ENCODE data around the gene LYPD8.

LYPD8 gene

DNA sequence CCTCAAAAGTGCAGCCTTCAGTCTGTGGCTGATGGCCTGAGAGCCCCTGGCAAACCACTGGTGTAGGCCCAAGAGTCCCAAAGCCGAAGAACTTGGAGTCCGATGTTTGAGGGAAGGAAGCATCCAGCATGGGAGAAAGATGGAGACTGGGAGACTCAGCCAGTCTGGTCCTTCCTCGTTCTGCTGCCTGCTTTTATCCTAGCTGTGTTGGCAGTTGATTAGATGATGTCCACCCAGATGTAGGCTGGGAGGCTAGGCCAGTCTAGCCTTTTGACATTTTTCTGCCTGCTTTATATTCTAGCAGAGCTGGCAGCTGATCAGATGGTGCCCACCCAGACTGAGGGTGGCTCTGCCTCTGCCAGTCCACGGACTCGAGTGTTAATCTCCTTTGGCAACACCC lies 1.1 kb upstream of the LYPD8 start:
- no peak for DNase-seq

DNA sequence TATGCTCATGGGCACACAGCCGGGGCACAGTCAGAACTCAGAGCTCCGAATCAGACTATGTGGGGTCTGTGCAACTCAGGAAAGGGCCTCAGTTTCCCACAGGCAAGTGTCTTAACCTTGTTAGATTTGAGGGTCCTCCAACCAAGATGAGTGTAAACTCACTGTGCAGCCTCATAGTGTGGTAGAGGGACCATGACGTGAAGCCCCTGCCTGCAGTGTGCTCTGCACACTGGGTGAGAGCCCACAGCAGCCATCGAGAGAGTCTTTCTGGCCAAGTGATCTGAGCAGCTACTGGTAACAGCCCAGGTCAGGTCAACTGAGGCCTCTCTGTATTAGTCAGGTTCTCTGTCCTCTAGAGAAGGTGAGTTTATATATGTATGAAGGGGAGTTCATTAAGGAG lies 592 bp upstream of the LYPD8 start:
- DNase-seq = no peak

GRCh38 chr1:248753708-248754280 lies 1.8 kb downstream of the LYPD8 start:
- peak in 1 of 5 experiments; percentile 11 for DNase-seq

DNA sequence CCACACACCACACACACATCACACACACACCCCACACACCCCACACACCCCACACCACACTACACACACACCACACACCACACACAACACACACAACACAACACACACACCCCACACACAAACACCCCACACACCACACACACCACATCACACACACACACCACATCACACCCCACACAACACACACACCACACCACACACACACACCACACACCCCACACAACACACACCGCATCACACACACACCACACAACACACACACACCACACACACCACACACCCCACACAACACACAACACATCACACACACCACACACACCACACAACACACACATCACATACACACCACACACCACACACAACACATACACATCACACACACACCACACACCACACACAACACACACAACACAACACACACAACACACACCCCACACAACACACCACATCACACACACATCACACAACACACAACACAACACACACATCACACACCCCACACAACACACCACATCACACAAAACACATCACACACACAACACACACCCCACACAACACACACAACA lies 2.4 kb downstream of the LYPD8 start:
- DNase-seq = peak in 1 of 5 experiments; percentile 9

- peak in 1 of 5 experiments; percentile 30 for DNase-seq
These were observed 3.2 kb downstream of the LYPD8 start for GRCh38 chr1:248752161-248753028.

DNA sequence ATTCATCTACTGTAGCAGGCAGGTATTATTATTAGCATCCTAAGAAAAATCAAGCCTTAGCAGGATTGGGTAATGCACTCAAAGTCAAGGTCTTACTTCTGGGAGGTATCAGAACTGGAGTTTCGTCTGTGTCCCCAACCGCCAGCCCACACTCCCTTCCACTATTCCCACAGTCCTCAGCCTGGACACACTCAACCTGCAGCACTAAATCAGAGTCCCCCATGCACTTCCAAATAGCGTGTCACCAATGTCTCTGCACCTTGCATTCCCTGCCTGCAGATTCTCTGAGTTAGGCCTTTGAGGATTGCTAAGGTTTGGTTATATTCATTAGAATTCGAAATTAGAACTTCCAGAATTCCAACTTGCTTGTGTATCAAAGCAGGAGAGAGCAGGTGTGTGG lies 3.9 kb downstream of the LYPD8 start:
- no peak for DNase-seq

- no peak for DNase-seq
These were observed 4.4 kb downstream of the LYPD8 start for GRCh38 chr1:248751142-248751541.

- DNase-seq = no peak
These were observed 5.1 kb downstream of the LYPD8 start for GRCh38 chr1:248750496-248750895.

- no peak for DNase-seq
These were observed 7.3 kb downstream of the LYPD8 start for GRCh38 chr1:248748211-248748610.

DNA sequence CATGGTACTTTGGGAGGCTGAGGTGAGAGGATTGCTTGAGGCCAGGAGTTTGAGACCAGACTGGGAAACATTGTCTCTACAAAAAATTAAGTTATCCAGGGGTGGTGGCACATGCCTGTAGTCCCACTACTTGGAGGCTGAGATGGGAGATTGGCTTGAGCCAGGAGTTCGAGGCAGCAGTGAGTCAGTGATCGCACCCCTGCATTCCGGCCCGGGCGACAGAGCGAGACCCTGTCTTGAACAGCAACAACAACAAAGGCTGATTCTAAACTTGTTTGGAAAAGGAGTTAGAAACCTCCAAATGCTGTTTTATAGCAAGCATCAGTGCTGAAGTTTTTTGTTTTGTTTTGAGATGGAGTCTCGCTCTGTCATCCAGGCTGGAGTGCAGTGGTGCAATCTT lies 14.7 kb downstream of the LYPD8 start:
- no peak for DNase-seq

GRCh38 chr1:248739572-248740205 lies 15.9 kb downstream of the LYPD8 start:
- no peak for DNase-seq

GRCh38 chr1:248737457-248737856 lies 18.1 kb downstream of the LYPD8 start:
- DNase-seq = no peak

DNA sequence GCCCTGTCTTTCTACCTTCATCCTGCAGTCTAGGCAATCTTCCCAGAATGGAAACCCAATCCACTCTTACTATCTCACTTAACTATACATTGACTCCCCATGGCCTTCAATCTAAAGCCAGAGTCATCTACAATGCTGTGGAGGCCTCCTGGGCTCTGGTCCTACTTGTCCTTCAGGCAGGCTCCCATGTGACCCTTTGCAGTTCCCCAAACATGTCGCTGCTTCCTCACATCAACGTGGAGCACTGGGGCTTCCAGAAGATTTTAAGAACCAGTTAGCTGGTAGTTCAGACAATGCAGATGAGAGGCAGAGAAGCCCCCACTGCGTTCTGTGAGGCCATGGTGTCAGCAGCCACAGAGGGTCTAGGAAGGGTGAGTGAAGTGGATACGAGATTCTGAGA lies 18.6 kb downstream of the LYPD8 start:
- no peak for DNase-seq

DNA sequence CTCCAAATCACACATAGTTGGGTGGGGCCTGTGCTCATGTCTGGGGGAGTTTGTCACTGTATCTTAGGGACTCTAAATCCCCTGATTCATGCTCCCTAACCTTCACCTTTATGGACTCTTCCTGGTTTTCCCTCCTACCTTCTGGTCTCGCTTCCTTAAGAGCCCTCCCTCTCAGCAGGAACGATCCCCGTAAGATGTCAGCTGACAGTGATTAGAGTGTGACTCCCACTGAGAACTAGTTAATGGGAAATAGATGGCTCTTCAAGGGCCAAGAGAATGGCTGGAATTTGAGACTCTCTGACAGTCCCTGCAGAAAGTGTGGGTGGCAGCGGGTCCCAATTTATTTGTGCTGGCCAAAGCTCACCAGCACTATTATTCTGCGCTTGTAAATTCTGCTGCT lies 22.0 kb downstream of the LYPD8 start:
- DNase-seq = no peak

DNA sequence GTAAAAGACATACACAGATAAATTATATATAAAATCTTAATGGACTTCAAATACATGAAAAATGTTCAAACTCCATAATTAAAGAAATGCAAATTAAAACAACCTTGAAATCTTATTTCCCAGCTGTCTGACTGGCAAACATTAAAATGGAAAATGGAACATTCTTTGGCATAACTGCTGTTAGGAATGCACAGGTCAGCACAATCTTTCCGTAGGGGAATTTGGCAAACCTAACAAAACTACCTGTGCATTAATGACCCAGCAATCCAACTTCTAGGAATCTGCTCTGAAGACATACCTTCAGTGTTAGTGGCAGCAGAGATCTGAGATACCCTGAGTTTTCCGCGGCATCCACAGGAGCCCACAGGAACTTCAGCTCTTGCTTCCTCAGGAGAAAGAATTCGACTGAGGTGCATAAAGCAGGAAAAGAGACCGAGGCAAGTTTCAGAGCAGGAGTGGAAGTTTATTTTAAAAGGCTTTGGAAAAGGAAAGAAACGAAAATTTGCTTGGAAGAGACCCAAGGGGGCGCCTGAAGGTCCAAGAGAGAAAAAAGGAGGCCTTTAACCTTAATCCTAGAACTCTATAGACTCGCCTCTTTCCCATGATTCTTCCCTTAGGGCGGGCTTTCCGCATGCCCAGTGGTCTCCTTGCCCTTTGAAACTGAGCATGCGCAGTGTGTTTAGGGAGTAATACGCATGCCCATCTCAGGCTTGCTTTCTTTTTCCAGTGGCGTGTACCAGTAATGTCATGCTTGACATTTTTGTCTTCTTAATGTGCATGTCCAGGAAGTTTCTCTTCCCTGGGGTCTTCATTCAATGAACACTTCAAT lies 24.8 kb downstream of the LYPD8 start:
- no peak for DNase-seq

DNA sequence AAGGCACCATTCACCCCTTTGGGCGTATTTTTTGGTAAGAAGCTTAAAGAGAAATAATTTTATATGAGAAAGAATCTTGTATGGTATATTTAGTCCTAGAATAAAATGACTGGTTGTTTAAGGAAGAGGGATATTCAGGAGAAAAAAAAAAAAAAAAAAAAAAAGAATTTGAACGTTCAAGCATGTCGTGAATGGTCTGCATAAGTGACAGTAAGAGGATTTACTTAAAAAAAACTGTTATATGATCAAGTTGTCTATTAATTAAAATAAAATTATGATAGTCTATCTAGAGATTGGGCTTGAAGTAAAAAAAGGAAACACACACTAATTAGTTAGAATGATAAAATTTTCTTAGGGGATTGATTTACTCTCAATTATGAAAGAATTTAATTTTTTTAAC lies 41.3 kb downstream of the LYPD8 start:
- no peak for DNase-seq

DNA sequence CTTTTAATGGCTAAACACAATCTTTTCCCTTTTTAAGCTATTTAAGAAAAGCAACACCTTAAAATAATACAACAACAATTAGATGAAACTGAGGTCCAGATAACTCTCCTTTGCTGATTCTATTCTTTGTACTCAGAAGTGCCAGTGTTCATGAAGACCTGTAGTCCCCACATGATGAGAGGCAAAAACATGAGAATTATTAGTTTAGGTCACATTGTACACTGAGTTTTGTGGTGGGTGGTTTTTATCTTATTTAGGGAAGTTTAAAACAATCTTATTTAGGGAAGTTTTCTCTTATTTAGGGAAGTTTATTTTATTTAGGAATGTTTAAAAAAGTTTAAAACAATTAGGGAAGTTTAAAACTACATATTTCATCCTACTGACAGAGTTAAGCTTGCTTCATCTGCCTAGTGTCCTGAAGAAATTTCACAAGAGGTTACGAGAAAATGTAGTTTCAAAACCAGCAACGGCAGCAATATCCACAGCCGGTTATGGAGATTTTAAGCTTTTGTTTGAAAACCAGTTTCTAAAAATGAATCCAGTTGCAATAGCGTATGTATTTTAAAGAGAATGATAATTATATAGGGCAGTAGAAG lies 45.2 kb downstream of the LYPD8 start:
- DNase-seq = no peak

DNA sequence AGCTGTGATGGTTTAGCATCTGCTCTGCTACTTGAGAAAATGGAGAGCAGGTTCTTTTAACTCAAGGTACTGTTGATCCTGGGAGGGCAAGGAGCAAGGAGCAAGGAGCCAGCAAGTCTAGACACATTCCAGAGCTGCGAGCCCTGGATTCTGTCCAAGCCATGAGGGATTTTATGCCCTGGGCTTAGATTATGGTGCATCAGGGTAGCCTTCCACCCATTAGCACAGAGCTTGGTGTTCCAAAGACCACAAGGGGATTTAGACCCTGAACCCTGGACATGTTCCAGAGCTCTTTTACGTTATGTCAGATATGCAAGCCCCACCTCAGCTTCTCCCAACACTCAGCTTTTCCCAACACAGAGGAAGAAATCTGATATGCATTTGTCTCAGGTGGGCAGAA lies 51.0 kb downstream of the LYPD8 start:
- DNase-seq = no peak

DNA sequence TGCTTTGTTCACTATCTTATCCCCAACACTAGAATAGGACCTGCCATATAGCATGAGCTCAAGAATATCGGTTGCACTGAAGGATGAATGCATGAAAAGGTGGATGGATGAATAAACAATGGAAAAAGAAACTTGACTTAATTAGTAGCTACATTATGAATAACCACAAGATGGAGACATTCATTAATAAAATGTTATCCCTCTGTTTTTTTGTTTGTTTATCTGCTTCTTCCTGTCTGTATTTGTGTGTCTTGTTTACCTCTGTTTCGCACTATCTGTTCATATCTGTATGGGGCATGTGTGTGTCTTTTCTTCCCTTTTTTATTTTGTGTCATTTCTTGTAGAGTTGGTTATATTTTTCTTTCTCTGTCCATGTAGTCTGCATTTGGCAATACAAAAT lies 51.9 kb downstream of the LYPD8 start:
- no peak for DNase-seq

GRCh38 chr1:248702714-248703113 lies 52.8 kb downstream of the LYPD8 start, which contains the start of gene OR14I1:
OR14I1 (minus strand) TSS chr1:248702766.
- DNase-seq = no peak

DNA sequence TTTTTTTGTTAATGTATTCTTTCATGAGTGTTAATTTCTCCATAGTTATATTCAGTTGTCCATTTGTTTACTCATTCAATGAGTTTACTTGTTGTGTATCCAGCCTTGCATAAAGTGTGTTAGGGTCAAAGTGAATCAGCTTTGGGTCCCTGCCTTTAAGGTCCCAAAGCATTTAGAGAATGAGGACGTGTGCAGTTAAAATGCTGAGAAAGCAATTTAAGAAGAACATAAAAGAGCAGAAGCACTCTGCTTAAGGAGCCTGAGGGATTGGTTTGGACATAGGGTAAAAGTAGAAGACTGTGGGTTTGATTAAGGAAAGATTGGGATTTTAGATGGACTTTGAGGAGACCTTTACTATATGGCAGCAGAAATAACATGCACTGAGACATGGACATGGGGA lies 56.5 kb downstream of the LYPD8 start:
- no peak for DNase-seq

DNA sequence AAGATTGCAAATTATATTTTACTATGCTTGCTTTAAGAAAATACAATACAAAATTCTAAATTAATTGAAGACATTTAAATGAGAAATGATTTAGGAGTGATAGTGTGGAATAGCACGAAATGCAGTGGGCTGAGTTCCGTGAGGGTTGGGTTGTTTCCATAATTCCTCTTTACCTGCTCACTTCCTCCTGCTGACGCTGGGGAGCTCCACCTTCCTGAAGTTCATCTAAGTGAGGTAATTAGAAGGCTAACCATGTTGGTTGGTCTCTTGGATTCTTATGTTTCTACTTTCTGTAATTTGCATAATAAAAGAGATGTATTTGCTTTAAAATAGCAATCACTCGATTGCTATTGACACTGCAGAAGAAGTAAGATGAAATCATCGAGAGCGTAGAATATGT lies 57.7 kb downstream of the LYPD8 start:
- no peak for DNase-seq

Data from T-helper 2 cell (primary cell).